NCI-H1930 (cell line): Measurements from ENCODE around the gene NUP98.
"Not testable (repeated sequence)": the region's sequence is repeated elsewhere in the genome, so short reads cannot be mapped to it uniquely, and the experiment has no call there.

Source experiments
- DNase-seq, 2 experiments: peaks; one replicate each; lab custom pipeline; 2025; lab: John Stamatoyannopoulos, UW

The NUP98 gene

GRCh38 chr11:3826721-3827120 lies 29.4 kb upstream of the NUP98 start:
- DNase-seq, result no peak

GRCh38 chr11:3825473-3826154 lies 28.3 kb upstream of the NUP98 start:
- DNase-seq, result no peak

GRCh38 chr11:3824714-3825472 lies 27.5 kb upstream of the NUP98 start:
- DNase-seq, result peak; percentile 32 to 42

- no peak for DNase-seq
Measured at GRCh38 chr11:3823762-3824506, 26.6 kb upstream of the NUP98 start.

- no peak for DNase-seq
Measured at GRCh38 chr11:3823303-3823702, 25.9 kb upstream of the NUP98 start.

GRCh38 chr11:3822312-3822711 lies 25.0 kb upstream of the NUP98 start:
- no peak for DNase-seq

GRCh38 chr11:3820971-3821370 lies 23.6 kb upstream of the NUP98 start:
- no peak for DNase-seq

- no peak for DNase-seq
Measured at GRCh38 chr11:3817181-3817800, 19.9 kb upstream of the NUP98 start.

GRCh38 chr11:3816673-3817072 lies 19.3 kb upstream of the NUP98 start:
- DNase-seq, result no peak

GRCh38 chr11:3815845-3816244 lies 18.5 kb upstream of the NUP98 start:
- DNase-seq, result no peak

- DNase-seq, result not testable (repeated sequence)
Measured at GRCh38 chr11:3814832-3815231, 17.5 kb upstream of the NUP98 start.

GRCh38 chr11:3810951-3811350 lies 13.6 kb upstream of the NUP98 start:
- DNase-seq, result no peak

GRCh38 chr11:3810446-3810845 lies 13.1 kb upstream of the NUP98 start:
- no peak for DNase-seq

- no peak for DNase-seq
Measured at GRCh38 chr11:3809624-3809928, 12.2 kb upstream of the NUP98 start.

GRCh38 chr11:3808861-3809623 lies 11.7 kb upstream of the NUP98 start:
- DNase-seq, result no peak

GRCh38 chr11:3807909-3808860 lies 10.8 kb upstream of the NUP98 start, which contains the start of gene PGAP2:
PGAP2 (plus strand) TSS chr11:3808560; CDS start chr11:3811260, 2,700 bp downstream.
- peak; percentile 30 to 52 for DNase-seq

GRCh38 chr11:3803726-3804495 lies 6.6 kb upstream of the NUP98 start:
- no peak for DNase-seq

- DNase-seq, result no peak
Measured at GRCh38 chr11:3802011-3802790, 4.8 kb upstream of the NUP98 start.

- no peak for DNase-seq
Measured at GRCh38 chr11:3799873-3800272, 2.5 kb upstream of the NUP98 start.
